GM19395 (cell line): ENCODE results near the gene MFAP1.
"Not testable (repeated sequence)": the region's sequence is repeated elsewhere in the genome, so short reads cannot be mapped to it uniquely, and the experiment has no call there.

ENCODE experiments used
- ATAC-seq: cut with Tn5 transposase; IDR thresholded peaks from one replicate; pipeline ENCODE4 v1.9.1; 2021; ENCODE audit warnings: mild to moderate bottlenecking, moderate library complexity; ENCODE audit not compliant: unreplicated experiment

Gene MFAP1, protein sequence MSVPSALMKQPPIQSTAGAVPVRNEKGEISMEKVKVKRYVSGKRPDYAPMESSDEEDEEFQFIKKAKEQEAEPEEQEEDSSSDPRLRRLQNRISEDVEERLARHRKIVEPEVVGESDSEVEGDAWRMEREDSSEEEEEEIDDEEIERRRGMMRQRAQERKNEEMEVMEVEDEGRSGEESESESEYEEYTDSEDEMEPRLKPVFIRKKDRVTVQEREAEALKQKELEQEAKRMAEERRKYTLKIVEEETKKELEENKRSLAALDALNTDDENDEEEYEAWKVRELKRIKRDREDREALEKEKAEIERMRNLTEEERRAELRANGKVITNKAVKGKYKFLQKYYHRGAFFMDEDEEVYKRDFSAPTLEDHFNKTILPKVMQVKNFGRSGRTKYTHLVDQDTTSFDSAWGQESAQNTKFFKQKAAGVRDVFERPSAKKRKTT

DNA sequence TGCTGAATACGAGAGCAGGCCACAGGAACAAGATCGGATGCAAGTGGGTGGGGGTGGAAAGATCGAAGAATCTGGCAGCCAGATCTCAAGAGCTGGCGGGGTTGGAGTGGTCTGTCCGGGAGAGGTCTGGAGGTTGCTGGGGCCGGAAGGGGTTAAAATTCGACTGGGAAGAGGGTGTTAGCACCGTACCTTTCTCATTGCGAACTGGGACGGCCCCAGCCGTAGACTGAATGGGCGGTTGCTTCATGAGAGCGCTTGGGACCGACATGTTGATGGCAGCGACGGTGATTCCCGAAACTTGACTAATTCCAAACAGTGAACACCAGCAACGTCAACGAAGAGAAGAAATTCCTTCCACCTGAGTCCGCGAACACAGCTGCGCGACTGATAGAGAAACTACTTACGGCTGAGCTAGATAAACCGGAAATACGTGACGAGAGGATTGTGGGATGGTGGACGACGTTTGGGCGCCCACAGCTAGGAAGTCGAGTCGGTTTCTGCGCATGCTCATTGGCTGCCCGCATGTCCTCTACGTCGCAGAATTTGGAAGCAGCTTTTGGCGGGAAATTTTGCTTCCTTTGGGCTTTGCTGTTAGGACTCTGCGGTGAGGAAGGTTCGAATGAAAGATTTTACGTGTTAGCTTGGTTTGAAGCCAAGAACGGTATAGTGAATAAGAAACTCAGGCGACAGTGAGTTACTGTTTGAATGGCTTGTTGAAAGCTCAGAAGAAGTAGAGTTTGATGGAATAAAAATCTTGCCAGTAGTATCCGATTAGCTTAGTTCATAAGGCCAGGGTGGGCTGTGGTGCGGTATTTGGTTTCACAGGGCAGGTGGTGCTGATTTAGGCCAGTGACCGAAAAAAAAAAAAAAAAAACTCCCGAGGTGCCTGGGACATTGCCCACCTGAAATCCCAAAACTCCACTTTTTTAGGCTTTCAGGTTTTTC is at the start of gene MFAP1:
Gene MFAP1, minus strand, starts transcription at position 389 of the 945 bp plus-strand sequence. Its CDS starts 121 bp downstream, at position 268.
- ATAC-seq: peak; percentile 81

DNA sequence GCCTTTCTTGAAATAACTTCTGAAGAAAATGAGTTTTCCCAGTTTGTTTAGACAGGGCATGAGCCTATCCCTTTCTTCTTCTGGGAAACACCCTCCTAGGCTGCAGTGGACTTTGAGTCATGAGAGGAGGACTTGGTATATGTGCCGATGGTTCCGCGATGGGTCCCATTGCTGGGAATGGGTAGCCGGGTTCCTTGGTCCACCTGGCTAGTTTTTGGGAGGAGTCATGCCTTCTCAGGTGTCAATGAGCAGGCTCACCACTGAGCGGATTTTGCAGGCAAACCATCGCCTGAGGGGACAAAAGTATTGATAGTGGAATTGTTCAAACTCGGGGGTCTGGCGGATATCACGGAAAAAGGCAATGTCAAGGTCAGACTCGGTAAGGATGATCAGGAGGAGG is 49.2 kb upstream of the MFAP1 start:
- no peak for ATAC-seq

DNA sequence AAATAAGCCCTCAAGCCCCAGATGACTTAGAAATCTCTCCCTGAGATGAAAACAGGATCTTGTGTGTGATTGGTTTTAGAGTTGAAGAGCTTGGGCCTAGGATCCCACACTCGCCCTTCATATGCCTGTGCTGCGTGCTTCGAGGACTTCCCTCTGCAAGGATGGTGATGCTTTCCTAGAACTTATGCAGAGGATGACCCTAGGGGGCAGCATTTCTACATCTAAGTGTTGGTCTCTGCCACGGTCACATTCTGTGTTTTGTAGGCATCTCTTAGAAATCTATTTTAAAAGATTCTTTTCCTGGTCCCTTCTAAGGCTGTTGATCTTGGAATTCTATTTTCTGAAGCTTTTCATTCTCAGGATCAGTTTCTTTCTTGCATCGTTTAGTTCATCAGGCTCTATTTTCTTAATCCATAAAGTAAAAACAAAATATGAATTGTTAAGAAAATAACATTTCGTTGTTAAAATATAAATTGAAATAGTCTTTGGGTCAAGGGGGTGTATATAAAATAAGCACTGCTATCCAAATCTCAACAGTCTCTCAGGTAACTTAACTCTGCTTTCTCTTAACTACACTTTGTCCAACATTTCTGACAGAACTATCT is 48.0 kb upstream of the MFAP1 start:
- no peak for ATAC-seq

DNA sequence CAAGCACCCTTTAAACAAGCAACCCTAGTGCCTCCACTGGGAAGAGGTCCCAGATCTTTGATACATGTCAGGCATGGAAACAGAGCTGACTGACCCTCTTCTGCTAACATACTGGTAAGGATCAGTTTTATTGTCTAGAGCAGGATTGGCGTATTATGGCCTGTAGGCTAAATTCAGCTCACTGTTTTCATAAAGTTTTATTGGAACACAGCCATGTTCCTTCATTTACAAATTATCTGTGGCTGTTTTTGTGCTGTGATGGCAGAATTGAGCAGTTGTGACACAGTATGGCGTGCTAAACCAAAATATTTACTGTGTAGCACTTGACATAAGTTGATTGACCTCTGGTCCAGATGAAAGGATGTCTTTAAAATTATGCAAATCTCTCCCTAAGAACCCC is 47.3 kb upstream of the MFAP1 start:
- ATAC-seq: no peak

DNA sequence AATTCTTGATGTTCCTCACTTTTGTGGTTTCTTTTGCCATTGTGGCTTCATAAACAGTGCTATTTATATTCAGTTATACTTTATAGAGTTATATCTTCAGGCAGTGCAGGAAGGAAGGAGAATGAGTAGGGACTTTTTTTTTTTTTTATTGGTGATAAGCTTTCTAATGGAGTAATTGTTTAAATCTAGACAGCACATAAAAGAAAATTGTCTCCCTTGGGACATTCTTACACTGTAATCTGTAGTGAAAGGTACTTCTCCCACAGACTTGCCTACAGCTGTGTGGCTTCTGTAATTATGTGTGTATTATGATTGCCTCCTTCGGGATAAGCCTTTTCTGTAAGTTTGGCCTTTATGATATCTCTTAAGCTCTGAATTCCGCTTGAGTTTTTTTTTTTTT is 43.9 kb upstream of the MFAP1 start:
- no peak for ATAC-seq

DNA sequence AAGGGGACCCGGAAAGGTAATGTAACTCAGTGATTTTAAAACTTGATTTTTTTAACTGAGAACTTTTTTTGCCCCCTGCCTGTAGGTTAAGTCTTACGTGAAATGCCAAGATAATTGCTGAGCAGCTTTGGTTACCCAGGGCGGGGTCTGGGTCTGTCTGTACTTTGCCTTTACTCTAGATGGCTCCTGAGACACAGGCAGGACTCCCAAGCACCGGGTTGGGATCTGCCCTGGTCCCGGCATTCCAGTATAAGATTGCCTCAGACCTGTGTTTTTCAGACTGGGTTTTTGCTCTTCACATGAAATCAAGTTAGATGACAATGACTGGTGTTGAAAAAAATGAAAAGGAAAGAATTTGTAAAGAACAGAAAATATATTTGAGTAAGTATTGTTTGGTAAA is 42.6 kb upstream of the MFAP1 start:
- no peak for ATAC-seq

DNA sequence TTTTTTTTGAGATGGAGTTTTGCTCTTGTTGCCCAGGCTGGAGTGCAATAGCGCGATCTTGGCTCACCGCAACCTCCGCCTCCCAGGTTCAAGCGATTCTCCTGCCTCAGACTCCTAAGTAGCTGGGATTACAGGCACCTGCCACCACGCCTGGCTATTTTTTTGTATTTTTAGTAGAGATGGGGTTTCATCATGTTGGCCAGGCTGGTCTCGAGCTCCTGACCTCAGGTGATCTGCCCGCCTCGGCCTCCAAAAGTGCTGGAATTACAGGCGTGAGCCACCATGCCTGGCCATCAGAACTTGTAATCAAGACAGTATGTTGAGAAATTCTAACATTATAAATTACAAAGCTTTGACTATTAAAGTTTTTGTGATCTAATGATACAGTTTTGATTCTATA is 42.1 kb upstream of the MFAP1 start:
- ATAC-seq: not testable (repeated sequence)

DNA sequence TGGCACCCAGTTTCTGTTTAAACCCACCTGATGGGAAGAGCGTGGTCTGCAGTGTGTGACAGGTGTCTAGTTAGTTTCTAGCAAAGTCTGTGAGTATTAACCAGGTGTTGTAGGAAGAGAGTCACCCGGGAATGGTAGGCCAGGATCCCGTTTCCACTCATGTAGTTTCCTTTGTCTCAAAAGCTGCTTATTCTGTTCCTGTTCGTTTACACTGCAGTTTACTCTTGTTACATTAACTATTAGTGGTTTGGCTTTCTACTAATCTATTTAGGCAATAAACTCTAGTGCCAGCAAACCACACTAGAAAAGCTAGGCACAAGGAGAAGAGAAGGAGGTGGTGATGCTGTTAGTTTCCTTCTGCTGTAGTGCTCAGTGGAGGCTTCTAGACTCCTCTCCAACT is 35.1 kb upstream of the MFAP1 start:
- no peak for ATAC-seq

DNA sequence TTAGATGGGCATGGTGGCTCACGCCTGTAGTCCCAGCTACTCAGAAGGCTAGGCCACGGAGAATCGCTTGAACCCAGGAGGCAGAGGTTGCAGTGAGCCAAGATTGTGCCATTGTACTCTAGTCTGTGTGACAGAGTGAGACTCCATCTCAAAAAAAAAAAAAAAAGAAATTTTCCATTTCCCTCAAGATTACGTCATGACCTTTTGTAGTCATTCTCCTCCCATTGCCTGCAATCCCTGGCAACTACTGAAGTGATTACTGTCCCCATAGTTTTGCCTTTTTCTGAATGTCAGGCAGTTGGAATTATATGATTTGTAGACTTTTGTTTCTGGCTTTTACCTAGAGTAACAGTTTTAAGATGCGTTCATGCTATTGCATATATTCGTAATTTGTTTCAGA is 30.3 kb upstream of the MFAP1 start:
- no peak for ATAC-seq

DNA sequence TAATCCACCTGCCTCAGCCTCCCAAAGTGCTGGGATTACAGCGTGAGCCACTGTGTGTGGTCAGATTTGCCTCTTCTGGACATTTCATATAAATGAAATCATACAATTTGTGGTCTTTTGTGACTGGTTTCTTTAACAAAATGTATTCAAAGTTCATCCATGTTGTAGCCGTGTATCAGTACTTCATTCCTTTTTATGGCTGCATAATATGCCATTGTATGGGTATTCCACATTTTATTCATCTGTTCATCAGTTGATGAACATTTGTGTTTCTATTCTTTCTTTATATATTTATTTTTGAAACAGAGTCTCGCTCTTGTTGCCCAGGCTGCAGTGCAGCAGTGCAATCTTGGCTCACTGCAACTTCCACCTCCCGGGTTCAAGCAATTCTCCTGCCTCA is 28.1 kb upstream of the MFAP1 start:
- no peak for ATAC-seq

DNA sequence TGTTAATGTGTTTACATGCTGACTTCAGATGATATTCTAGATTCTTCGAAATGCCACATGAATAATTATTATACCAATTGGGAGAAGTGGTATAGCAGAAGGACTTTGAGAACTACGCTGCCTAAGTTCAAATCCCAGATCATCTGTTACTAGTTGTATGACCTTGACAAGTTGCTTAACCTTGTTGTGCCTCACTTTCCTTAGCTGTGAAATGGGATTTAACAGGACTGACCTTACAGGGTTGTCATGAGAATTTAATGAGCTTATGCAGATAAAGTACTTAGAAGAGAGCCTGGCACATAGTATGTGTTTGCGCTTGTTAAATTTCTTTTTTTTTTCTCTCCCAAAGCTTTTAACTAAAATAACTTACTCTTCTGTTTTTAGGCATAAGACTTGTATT is 26.8 kb upstream of the MFAP1 start:
- ATAC-seq: no peak

DNA sequence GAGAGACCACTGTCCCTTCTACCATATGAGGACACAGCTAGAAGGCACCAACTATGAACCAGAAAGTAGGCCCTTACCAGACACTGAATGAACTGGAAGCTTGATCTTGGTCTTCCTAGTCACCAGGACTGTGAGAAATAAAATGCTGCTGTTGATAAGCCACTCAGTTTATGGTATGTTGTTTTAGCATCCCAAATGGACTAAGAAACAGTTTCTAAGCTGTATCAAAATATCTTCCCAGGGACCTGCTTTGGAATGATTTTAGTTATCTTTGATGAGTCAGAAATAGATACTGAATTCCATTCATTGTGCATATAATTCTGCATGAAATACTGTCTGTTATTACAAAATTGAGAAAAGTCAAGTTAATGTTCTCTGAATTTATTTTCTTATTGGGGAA is 20.9 kb upstream of the MFAP1 start:
- no peak for ATAC-seq

DNA sequence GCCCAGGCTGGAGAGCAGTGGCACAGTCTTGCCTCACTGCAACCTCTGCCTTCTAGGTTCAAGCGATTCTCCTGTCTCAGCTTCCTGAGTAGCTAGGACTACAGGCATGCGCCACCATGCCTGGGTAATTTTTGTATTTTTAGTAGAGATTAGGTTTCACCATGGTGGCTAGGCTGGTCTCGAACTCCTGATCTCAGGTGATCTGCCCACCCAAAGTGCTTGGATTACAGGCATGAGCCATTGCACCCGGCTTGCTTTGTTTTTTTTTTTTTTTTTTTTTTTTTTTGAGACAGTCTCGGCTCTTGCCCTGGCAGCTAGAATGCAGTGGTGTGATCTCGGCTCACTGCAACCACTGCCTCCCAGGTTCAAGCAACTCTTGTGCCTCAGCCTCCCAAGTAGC is 8.0 kb upstream of the MFAP1 start:
- ATAC-seq: not testable (repeated sequence)

DNA sequence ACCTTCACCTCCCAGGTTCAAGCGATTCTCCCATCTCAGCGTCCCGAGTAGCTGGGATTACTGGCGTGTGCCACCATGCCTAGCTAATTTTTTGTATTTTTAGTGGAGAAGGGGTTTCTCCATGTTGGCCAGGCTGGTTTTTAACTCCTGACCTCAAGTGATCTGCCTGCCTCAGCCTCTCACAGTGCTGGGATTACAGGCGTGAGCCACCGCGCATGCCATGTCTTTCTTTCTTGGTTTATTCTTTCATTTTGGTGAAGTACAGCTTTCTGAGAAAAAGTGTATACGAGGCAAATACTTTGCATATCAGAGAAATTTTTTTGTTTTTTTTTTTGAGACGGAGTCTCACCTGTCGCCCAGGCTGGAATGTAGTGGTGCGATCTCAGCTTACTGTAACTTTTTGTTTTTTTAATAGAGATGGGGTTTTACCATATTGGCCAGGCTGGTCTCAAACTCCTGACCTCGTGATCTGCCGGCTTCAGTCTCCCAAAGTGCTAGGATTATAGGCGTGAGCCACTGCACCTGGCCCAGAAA is 7.1 kb upstream of the MFAP1 start:
- not testable (repeated sequence) for ATAC-seq

DNA sequence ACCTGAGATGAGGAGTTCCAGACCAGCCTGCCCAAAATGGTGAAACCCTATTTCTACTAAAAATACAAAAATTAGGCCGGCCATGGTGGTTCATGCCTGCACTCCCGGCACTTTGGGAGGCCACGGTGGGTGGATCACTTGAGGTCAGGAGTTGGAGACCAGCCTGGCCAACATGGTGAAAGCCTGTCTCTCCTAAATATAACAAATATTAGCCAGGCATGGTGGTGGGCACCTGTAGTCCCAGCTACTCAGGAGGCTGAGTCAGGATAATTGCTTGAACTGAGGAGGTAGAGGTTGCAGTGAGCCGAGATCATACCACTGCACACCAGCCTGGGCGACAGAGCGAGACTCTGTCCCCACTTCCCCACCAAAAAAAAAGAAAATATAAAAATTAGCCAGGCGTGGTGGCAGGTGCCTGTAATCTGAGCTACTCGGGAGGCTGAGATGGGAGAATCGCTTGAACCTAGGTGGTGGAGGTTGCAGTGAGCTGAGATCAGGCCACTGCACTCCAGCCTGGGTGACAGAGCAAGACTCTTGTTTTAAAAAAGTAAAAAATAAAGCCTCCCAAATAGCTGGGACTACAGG is 6.3 kb upstream of the MFAP1 start:
- ATAC-seq: not testable (repeated sequence)

DNA sequence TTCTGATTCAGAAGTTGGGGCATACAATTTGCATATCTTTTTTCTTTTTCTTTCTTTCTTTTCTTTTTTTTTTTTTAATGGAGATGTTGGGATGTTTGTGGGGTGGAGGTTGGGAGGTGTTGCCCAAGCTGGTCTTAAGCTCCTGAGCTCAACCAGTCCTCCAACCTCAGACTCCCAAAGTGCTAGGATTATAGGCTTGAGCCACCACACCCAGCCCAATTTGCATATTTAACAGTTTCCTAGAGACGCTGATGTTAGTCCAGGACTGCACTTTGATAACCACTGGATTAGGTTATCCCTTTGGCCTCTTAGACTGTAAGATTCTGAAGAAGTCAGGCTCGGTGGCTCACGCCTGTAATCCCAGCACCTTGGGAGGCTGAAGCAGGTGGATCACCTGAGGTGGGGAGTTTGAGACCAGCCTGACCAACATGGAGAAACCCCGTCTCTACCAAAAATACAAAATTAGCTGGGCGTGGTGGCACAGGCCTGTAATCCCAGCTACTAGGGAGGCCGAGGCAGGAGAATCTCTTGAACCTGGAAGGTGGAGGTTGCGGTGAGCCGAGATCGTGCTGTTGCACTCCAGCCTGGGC is 5.6 kb upstream of the MFAP1 start:
- not testable (repeated sequence) for ATAC-seq

DNA sequence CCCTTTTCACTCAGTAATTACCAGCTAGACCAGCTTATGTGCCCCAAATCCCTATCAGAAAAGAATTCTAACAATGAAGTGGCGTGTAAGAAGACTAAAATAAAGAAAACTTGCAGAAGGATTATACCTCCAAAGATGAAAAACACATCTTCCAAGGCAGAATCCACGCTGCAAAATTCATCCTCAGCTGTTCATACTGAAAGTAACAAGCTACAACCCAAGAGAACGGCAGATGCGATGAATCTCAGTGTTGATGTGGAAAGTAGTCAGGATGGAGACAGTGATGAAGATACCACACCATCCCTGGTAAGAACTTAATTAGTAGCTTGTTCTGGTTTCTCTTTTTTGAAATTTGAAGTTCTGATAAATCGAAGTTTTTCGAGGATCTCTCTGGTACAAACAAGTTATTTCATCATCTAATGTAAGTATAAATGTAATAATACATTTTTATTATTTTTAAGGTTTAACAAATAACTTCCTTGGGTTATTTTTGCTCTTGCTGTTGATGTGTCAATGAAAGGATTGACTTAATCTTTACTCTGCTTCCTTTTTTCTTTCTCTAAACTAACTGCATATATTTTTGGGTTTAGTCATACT is 3.7 kb upstream of the MFAP1 start:
- ATAC-seq: no peak

DNA sequence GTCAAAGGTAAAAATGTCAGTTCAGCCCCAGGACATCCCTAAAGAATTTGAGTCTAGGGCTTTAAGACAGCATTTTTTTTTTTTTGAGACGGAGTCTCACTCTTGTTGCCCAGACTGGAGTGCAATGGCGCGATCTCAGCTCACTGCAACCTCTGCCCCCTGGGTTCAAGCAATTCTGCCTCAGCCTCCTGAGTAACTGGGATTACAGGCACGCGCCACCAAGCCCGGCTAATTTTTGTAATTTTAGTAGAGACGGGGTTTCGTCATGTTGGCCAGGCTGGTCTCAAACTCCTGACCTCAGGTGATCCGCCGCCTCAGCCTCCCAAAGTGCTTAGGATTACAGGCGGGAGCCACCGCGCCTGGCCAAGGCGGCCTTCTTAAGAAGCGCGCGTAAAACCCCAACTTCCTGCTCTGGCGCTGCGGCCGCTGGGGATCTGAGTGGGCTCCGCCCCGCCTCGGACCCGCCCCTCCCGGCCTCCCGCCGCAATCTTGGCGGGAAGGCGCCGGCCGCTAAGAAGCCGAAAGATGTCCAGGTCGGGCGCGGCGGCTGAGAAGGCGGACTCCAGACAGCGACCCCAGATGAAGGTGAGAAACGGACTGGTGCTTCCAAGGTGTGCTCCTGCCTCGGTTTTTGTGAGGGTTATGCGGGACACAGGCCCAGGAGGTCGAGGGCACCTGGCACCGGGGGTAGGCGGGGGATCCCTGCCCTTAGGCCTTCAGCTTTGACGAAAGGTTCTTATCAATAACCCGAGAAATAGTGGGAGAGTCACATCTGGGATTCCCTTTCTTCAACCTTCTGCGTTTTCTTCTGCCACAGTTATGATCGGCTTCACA is 2.2 kb upstream of the MFAP1 start, which contains the start of gene WDR76:
Gene WDR76, plus strand, starts transcription at position 495 of the 834 bp plus-strand sequence. Its CDS starts 31 bp downstream, at position 526.
- ATAC-seq: peak; percentile 68

DNA sequence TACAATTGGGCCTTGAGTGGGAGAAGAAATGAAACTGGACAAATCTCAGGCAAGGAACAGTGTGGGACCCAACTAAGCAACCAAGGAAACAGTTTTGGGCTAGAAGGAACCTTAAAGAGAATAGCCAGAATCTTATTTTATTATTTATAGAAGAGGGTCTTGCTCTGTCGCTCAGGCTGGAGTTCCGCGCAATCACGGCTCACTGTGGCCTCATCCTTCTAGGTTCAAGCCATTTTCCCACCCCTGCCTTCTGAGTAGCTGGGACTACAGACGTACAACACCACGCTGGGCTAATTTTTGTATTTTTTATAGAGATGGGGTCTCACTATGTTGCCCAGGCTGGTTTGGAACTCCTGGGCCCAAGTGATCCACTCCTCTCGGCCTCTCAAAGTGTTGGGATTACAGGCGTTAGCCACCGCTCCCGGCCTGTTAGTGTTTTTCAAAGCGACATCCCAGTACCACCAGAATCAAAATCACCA is 1.6 kb upstream of the MFAP1 start:
- ATAC-seq: no peak
